GM21447 (cell line): ENCODE measurements around the gene JUNB.
A peak's percentile ranks its signal among the peaks of the same experiment; 100 is the strongest.

Experiments
- ATAC-seq: cut with Tn5 transposase; IDR thresholded peaks from one replicate; pipeline ENCODE4 v1.9.1; 2021; ENCODE audit not compliant: unreplicated experiment

The JUNB gene

DNA sequence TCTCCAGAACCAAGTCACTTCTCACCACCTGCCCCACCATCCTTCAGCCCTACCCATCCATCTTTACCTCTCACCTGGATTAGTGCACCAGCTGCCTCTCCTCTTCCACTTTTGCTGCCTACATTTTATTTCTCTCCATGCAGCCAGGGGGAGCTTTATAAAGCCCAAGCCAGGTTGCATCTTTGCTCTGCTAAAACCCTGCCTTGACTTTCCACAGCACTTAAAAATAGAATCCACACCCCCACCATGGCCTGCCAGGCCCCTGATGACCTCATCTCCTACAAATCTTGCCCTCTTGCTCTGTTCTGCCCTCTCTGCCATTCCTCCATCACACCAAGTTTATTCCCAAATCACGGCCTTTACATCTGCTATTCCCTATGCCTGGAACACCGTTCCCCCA, 17.7 kb upstream of the JUNB start:
- ATAC-seq = no peak

DNA sequence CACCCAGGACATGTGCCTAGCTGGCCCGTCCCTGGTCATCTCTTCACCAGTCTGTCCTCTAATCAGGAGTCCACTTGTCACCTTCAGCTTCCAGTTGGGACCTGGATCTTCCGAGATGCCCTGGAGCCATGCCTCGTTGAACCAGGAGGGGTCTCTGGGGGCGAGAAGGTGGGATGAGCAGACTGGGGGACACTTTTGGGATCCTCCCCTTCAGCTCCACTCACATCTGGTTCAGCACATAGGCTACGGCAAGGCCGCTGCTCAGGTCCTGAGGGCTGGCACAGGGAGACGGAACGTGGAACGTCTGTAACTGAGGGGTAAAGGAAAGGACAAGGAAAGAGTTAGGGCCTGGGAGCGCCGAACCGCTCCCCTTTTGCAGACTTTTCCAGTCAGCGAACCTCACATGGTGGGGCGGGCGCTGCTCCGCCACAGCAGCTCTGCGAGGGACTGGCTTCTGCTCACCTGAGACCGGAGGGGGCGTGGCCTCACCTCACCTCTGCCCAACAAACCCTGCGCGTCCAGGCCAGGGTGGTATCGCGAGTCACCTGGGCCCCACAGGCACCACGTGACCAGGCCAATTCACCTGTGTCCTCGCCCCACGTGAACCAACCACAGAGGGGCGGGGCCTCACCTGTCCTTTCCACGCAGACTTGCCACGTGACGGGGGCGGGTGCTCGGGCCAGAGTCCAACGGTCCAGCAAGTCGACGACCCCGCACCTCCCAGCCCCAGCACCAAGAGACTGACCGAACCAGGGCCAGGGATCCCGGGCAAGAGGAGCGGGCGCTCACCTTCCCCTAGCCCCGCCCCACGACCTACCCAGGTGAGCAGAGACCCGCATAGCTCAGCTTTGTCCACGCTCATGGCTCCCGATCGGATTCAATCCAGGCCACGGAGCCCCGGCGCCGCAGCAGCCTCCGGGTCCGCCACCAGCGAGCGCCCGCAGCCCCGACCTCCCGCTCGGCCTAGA, 16.4 kb upstream of the JUNB start, which contains the start of gene HOOK2:
Gene HOOK2 (minus strand): TSS at position 965 of the 968 bp plus-strand sequence. CDS start 103 bp downstream, at position 862.
- peak; percentile 1 for ATAC-seq

- no peak for ATAC-seq
These were observed 13.9 kb upstream of the JUNB start for GRCh38 chr19:12777217-12778016.

GRCh38 chr19:12778017-12778904, 13.0 kb upstream of the JUNB start:
- no peak for ATAC-seq

- ATAC-seq = no peak
These were observed 12.5 kb upstream of the JUNB start for GRCh38 chr19:12778905-12779161.

DNA sequence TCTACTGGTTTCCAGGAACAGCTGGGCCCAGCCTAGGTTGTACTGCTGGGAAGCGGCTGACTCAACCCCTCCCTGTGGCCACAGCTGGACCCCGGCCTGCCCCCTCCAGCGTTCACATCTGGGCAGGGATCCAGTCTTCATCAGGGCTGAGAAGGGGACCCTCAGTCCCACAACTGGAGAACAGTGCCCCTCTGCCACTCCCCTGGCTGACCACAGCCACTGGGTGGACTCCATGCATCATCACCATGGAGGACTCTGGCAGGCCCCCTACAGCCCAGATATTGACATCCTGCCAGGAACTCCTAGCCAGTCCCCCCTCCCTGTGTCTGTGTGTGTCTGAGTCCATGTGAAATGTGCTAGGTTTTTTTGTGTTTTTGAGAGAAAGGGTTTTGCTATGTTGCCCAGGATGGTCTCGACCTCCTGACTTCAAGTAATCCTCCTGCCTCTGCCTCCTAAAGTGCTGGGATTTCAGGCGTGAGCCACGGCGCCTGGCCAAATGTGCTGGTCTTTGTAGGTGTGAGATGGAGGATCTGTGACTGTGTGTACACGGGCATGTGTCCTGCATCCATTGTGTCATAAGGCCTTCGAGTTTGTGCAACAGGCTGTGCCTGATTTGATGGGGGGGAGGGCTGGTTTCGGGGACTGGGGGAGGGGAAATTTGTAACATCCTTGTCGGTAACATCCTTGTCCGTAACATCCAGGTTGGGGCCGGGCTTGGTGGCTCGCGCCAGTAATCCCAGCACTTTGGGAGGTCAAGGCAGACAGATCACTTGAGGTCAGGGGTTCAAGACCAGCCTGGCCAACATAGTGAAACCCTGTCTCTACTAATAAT, 11.9 kb upstream of the JUNB start:
- ATAC-seq = no peak

DNA sequence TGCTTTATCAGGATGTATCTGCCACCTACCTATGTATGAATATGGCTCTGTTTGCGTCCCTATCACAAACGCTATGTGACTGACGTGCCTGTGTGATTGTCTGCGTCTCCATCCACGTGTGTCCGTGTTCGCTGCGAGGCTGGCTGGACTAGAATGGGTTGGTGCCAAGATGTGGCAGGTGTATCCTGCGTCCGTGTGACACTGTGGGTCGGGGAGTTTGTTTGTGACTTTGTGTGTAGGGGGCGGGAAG, 9.2 kb upstream of the JUNB start:
- no peak for ATAC-seq

DNA sequence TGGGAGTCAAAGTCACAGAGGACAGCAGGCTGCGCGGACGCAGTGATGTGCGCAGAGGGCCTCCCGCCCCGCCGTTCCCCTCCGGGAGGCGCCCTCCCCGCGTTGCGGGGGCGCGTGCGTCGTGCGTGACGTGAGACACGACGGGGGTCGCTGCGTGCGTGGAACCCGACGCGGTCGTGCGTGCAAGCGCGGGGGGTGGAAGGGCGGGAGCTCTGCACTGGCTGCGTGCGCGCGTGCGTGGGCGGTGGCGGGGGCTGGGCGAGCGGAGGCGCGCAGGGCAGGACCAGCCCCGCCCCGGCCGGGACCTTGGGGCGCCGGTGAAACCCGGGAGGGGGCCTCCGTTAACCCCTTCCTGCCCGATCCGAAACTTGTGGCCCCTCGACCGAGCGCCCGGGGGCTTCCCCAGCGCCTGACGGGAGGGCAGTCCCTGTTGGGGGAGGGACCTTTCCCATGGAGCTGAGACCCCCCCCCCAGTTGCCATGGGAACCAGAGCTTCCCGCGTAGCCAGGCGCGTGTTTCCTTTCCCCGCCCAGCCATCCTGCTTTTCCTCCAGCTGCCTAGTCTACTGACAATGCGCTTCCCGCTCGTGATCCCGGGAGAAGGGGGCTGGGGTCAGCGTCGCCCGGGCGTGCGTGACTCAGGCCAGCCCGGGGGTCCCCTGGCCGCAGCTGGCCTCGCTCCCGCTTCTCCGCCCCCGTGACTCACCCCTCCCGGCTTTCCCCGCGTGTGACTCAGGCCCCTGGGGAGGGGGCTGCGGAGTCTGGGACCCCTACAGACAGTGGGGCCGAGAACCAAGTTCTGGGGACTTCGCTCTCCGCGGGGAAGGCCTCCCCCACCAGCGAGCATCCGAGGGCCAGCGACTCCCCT, 8.6 kb upstream of the JUNB start:
- ATAC-seq = no peak

GRCh38 chr19:12783291-12783848, 7.9 kb upstream of the JUNB start:
- no peak for ATAC-seq

GRCh38 chr19:12783849-12784393, 7.4 kb upstream of the JUNB start:
- ATAC-seq = no peak

DNA sequence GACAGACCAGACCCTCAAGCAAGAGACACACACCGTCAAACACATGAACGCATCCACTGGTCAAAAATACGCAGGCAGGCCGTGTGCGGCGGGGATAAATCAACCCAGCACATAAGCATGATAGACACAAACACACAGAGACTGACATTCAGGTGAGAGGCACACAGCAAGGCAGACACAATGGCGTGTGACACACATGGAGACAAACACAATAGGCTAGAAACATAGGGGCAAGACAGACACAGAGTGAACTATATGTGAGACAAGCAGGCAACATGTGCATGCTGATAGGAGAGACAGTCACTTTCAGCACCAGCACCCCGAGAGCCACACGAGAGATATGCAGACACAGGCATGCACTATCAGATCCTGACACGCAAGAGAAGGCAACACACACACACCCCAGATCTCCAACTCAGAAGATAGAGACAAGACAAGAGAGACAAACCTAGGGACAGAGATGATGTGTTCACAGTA, 6.9 kb upstream of the JUNB start:
- ATAC-seq = no peak

DNA sequence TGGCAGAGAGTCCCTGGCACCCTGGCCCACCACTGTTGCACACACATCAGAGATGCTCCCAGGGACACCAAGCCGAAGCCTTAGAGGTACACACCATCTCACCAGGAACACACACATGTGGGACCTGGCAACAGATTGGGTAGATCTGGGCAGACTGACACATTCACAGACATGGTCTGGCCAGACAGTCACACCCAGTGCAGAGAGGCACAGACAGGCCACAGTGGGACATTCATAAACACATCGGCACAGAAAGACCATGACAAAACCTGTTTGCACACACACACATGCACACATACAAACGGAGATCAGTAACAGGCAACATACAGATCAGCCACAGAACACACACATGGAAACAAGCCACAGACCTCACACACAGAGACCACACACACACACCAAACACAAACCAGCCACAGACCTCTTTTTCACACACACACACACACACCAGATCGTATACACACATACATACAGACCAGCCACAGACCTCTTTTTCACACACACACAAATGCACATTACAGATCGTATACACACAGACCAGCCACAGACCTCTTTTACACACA, 6.3 kb upstream of the JUNB start:
- ATAC-seq = no peak

DNA sequence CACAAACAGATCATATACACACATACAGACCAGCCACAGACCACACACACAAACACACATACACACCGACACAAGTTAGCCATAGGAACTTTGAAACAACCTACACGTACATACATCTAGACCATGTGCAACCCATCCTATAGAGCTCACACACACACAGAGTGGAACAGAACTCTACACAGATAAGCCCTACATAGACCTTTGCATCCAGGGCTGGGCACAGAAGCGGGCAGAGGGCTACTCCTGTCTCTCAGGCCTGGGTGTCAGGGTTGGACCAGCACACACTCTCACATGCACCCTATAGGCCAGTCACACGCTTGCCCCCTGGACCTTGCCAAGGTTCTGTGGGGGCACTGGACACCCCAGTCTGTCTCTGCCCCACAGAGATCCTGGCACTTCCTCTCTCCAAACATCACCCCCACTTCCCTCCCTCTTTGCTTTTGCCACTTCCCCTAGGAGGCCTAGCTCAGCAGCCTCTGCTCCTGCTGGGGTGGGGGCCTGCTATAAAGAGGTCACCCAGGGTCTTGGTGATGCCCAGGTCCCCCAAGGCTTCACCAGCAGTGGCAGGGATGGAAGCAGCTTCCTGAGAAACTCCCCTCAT, 5.8 kb upstream of the JUNB start:
- ATAC-seq = no peak

DNA sequence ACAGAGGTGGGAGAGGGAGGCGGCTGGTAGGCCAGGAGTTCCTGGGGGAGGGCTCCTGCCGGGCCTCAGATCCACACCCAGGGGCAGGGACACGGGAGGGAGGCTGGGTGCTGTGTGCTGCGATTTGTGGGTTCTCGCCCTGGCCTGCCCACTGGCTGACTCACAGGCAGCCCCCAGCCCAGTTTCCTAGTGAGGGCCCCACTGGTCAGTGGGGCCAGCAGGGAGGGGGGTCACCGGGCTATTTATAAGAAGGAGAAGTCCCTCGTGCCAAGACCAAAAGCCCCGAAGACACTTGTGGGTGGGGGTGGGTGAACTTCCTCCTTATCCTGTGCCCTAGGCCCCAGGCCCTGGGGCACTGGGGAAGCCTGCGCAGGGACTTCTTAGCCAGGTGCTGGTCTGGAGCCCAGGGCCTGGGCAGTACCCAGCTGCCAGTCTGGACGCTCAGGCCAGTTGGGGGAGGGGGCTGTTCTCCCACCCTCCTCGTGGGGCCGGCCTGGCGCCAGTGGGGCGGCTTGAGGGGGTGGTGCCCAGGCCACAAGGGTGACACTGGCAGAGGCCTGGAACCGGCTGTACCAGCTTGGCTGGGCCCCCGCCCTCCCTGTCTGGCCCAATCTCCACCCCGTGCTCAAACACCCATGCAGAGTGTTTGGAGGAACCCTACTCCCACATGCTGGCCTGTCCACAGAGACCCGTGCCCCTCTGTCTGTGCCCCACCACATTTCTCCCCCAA, 5.0 kb upstream of the JUNB start:
- ATAC-seq = no peak

- ATAC-seq = no peak
These were observed 4.3 kb upstream of the JUNB start for GRCh38 chr19:12786952-12787351.

GRCh38 chr19:12787458-12787857, 3.8 kb upstream of the JUNB start:
- ATAC-seq = no peak

DNA sequence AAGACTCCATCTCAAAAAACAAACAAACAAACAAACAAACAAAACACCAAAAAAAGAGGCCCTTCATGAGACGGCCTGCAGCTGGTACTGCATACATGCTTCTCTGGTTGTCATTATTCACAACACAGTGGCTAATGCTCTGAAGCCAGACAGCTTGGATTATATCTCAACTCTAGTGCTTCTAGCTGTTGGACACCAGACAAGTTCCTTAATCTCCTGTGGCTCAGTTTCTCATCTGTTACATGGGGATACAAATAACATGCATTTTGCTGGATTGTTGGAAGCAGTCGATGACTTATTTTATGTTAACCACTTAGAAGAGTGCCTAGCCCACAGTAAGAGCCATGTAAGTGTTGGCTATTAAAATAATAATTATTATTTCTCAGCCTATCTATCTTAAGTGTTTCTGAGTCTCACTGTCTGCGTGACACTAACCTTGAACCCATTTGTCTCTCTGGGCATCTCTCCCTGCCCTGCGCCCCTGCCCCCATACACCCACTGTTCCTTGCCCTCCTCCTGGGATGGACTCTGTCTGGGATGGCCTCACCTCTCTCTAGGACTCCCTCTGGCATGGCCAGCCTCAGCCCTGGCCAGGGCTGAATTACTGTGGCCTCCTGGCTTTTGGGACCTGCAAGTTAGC, 3.1 kb upstream of the JUNB start:
- no peak for ATAC-seq
